Nephron progenitor cell (in vitro differentiated cells): Measurements from ENCODE around the gene FUT3.

ENCODE experiments used
- DNase-seq: peaks from one replicate; pipeline ENCODE4 v3.0.0; 2021
- H3K27ac Mint-ChIP-seq: 2 replicates; pipeline ENCODE4 v1.8.0; 2021; ENCODE audit warnings: mild to moderate bottlenecking, moderate library complexity, mixed read lengths
- H3K27me3 Mint-ChIP-seq: 2 replicates; pipeline ENCODE4 v1.8.0; 2021; ENCODE audit warnings: mild to moderate bottlenecking, low read depth, mixed read lengths; ENCODE audit not compliant: poor library complexity
- H3K36me3 Mint-ChIP-seq: 2 replicates; pipeline ENCODE4 v1.8.0; 2021; ENCODE audit warnings: low read depth, mixed read lengths
- H3K4me1 Mint-ChIP-seq: 2 replicates; pipeline ENCODE4 v1.8.0; 2021; ENCODE audit warnings: mixed read lengths
- H3K4me3 Mint-ChIP-seq: 2 replicates; pipeline ENCODE4 v1.8.0; 2021; ENCODE audit warnings: mild to moderate bottlenecking, moderate library complexity, mixed read lengths
- H3K9me3 Mint-ChIP-seq: 2 replicates; pipeline ENCODE4 v1.8.0; 2021; ENCODE audit warnings: mild to moderate bottlenecking, moderate library complexity, mixed read lengths
- TF ChIP-seq, protein P1 (sequence below): fragments of 200-600 bp; sonication (generic); IDR thresholded peaks from 2 replicates; pipeline ENCODE4 v1.5.0; 2021; ENCODE audit warnings: antibody characterized with exemption

The FUT3 gene

DNA sequence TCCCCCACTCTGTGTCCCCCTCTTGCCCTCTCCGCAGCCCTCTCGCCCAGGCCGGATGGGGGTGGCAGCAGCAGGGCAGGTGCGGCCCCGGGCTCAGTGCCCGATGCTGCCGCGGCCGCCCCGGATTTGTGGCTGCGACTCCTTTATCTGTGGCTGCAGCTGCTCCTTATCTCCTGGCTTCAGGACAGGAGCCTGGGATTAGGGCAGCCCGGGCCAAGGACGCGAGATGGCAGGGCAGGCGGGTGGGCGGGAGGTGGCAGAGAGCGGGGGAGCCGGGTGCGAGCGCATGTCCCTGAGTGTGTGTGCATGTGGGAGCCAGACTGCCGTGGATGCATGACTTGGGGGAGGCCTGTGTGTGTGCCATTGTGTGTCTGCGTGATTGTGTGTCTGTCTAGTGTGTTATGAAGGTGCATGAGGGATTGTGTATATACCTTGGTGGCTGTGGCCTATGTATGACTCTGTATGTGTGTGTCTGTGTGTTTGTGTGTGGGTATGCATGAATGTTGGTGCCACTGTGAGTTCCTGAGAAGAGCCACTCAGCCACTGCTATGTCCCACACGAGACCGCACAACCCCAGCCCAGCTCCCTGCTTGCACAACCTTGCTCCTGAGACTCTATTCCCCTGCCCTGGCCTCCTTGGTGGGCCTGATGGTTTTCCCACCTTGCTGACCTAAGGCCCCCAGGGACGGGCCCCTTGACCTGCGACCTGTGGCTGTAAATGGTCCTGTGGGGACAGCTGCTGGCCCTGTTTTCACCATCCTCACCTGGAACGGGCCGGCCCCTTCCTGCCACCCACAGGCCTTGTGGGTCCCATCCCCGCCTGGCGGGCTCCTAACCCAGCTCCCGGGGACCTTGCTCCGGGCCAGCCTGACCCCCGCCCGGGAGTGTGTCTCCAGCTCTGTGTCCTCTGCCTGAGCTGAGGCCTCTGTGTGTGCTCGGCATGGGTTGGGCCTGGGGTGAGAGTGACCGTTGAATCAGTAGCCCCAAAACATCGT, 51.7 kb downstream of the FUT3 start:
- Mint-ChIP-seq H3K36me3 (no peaks in the 10 kb centered on the region), H3K4me1 (peaks cover 37% of the 10 kb centered on the region), H3K27ac (peak overlapping the region; percentile 81), H3K9me3 (no peaks in the 10 kb centered on the region), H3K4me3 (no peak overlapping the region), H3K27me3 (peaks cover 23% of the 10 kb centered on the region)
- DNase-seq, result no peak
- TF ChIP-seq, protein P1, sequence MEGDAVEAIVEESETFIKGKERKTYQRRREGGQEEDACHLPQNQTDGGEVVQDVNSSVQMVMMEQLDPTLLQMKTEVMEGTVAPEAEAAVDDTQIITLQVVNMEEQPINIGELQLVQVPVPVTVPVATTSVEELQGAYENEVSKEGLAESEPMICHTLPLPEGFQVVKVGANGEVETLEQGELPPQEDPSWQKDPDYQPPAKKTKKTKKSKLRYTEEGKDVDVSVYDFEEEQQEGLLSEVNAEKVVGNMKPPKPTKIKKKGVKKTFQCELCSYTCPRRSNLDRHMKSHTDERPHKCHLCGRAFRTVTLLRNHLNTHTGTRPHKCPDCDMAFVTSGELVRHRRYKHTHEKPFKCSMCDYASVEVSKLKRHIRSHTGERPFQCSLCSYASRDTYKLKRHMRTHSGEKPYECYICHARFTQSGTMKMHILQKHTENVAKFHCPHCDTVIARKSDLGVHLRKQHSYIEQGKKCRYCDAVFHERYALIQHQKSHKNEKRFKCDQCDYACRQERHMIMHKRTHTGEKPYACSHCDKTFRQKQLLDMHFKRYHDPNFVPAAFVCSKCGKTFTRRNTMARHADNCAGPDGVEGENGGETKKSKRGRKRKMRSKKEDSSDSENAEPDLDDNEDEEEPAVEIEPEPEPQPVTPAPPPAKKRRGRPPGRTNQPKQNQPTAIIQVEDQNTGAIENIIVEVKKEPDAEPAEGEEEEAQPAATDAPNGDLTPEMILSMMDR, result no peak

DNA sequence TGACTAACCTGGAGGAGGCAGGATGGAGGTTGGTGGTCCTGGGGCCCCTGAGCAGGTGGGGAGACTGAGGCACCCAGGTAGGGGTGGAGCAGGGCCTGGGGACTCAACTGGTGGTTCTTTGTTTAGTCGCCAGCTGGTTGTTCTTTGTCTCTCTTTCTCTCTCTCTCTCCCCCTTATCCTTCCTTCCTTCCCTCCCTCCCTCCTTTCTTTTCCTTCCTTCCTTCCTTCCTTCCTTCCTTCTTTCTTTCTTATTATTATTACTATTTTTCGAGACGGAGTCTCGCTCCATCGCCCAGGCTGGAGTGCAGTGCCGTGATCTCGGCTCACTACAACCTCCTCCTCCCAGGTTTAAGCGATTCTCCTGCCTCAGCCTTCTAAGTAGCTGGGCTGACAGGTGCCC, 53.0 kb downstream of the FUT3 start:
- TF ChIP-seq, protein P1, result no peak
- Mint-ChIP-seq H3K27me3 (peaks cover 18% of the 10 kb centered on the region), H3K4me1 (peaks cover 33% of the 10 kb centered on the region), H3K9me3 (no peaks in the 10 kb centered on the region), H3K36me3 (no peaks in the 10 kb centered on the region), H3K4me3 (no peak overlapping the region), H3K27ac (no peak overlapping the region)
- no peak for DNase-seq

DNA sequence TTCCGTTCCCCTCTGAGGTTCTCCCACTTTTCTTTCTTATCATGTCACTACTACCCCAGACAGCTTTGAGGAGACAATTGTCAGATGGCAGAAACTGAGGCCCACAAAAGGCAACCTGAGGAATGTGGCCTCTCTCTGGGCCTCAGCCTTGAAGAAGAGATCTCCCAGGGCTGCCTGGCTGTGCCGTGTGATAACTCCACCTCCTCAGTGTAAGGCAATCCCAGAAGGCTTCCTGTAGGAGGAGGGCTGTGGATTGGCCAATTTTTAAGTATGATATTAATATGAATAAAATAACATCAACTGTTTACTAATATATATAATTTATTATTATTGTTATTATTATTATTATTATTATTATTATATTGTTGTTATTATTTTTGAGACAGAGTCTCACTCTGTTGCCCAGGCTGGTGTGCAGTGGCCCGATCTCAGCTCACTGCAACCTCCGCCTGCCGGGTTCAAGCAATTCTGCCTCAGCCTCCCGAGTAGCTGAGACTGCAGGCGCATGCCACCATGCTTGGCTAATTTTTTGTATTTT, 55.8 kb downstream of the FUT3 start:
- Mint-ChIP-seq H3K36me3 (peaks cover 6% of the 10 kb centered on the region), H3K27me3 (peaks cover 18% of the 10 kb centered on the region), H3K4me1 (peaks cover 24% of the 10 kb centered on the region), H3K4me3 (no peak overlapping the region), H3K9me3 (peaks cover 4% of the 10 kb centered on the region), H3K27ac (no peak overlapping the region)
- no peak for DNase-seq
- TF ChIP-seq, protein P1, result no peak

DNA sequence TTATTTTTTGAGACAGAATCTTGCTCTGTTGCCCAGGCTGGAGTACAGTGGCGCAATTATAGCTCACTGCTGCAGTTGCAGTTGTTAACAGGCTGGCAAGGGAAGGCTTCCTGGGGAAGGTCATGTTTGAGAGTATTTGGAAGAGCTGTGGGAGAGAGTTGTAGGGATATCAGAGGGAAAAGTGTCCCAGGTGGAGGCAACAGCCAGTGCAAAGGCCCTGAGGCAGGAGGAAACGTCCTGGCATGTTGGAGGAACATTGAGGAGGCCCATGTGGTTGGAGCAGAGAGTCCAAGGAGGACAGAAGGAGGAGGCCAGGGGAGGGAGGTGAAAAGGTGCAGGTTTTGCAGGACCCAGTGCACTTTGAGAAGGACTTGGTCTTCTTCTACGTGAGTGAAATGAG, 58.1 kb downstream of the FUT3 start:
- TF ChIP-seq, protein P1, result no peak
- Mint-ChIP-seq H3K27me3 (peaks cover 11% of the 10 kb centered on the region), H3K36me3 (peaks cover 19% of the 10 kb centered on the region), H3K4me3 (no peak overlapping the region), H3K9me3 (peaks cover 4% of the 10 kb centered on the region), H3K4me1 (peaks cover 13% of the 10 kb centered on the region), H3K27ac (no peak overlapping the region)
- DNase-seq, result no peak
